ENCODE measurements around the gene COL4A3.

COL4A3 gene

GRCh38 chr2:227285741-227286236, 121.4 kb downstream of the COL4A3 start:
- DNase-seq (ENCODE audit: low read depth in 2 of 2, low spot score in 1 of 2) = no peak

GRCh38 chr2:227287771-227288170, 123.3 kb downstream of the COL4A3 start:
- no peak for DNase-seq (ENCODE audit: low read depth in 2 of 2, low spot score in 1 of 2)

DNA sequence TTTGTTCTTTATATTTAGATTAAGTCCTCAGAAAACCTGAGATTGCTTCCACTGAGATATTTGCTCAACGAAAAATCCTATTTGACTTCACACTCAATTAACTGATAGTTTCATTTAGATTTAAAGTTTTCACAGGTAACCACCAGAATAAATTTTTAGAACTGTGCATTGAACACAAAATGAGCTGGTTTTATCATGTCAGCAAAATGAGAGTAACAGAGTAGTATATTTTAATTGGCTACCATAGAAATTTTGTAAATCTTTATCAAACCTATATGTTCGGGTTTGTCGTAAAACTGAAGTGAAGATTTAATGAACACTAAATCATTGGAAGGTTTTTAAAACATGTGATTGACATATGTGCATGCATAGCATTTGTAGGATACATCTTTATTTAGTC, 127.9 kb downstream of the COL4A3 start:
- no peak for DNase-seq (ENCODE audit: low read depth in 2 of 2, low spot score in 1 of 2)

DNA sequence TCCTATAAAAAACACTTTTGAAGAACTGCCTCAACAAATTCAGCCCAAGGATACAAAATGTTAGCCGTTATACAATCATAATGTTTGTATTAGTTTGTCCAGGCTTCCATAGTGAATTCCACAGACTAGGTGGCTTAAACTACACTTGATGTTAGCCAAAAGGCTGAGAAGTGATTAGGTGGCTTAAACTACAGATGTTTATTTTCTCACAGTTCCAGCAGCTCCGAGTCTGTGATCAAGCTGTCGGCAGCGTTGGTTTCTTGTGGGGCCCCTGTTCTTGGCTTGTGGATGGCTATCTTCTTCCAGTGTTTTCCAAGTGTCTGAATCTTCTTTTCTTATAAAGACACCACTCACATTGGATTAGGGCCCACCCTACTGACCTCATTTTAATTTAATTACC, 129.1 kb downstream of the COL4A3 start:
- no peak for DNase-seq (ENCODE audit: low read depth in 2 of 2, low spot score in 1 of 2)

DNA sequence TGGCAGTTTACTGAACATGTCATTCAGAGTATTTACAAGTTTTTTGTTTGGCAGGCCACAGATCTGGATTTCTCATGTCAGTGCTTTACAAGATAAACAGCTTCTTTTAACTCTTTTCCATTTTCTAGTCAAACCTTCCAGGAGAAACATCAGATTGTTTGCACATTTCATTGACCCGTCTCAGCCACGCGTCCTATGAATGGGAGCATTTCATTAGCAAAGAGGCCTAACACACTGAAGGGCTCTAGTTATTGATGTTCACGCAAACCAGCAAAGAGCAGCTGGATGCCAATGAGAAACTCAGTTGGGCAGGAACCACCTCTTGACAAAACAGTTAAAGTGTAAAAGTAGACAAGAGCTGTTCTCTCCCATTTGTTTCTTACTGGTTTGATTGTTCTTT, 131.4 kb downstream of the COL4A3 start:
- no peak for DNase-seq (ENCODE audit: low read depth in 2 of 2, low spot score in 1 of 2)

- no peak for DNase-seq (ENCODE audit: low read depth in 2 of 2, low spot score in 1 of 2)
These were observed 132.4 kb downstream of the COL4A3 start for GRCh38 chr2:227296671-227297405.

DNA sequence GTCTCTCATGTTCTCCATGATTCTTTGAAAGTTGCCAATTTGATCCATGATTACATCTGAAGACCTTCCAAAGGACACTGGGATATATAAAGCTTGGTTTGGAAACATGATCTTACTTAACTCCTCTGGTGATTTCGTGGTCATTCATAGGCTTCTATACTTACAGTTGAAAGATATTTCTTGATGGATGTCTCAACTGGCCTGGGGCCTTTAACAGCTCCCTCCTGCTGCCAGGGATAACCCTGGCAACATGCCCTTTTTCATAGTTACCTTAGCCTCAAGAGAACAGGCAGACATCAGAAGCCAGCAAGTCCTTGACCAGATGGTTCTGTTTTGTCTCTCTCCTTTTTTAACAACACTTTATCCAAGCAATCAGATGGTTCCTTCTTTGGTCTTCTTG, 137.1 kb downstream of the COL4A3 start:
- DNase-seq (ENCODE audit: low read depth in 2 of 2, low spot score in 1 of 2) = no peak

- DNase-seq (ENCODE audit: low read depth in 2 of 2, low spot score in 1 of 2) = no peak
These were observed 144.4 kb downstream of the COL4A3 start for GRCh38 chr2:227308784-227309183.

DNA sequence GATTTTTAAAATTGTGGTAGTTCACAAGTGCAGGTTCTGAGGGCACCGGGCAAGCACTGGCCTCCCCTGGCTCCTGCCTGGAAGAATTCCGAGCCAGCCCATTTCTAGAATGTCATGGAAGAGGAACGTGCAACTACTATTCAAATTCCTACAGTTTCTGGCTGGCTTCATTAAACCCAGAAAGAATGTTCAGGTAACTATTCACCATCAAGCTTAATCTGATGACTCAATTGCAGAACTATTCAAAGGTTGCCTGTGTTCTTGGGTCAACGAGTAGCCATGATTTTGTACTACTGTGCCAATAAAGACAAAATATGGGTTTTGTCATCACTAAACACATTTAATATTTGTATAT, 146.3 kb downstream of the COL4A3 start:
- no peak for DNase-seq (ENCODE audit: low read depth in 2 of 2, low spot score in 1 of 2)

DNA sequence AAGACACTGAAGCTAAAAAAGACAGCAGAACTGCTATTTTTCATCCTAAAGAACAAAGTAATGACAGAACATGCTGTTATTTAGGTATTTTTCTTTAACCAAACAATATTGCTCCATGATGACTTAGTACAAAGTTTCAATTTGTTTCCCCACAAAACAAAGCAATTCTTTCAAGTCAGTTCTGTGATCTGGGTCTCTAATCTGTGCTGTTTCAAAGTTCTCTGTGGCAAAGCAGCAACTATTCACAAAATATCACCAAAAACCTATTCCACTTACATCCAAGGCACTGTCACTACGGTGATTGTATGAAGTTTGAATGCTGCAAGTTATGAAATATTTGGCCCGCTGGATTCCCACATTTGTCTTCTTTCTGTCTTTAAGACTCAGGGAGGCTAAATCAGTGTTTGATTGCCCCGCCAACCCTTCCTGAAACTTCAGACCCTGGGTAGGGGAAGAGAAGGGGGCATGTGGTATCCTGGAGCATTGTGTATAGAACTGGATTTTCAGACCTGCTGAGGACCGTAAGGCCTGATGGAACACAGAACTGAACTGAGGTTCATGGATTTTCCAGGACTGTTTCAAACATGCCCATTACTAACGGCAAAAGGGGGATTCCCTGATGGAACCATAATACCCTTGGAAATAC, 147.6 kb downstream of the COL4A3 start:
- no peak for DNase-seq (ENCODE audit: low read depth in 2 of 2, low spot score in 1 of 2)

GRCh38 chr2:227312579-227312978, 148.2 kb downstream of the COL4A3 start:
- no peak for DNase-seq (ENCODE audit: low read depth in 2 of 2, low spot score in 1 of 2)

DNA sequence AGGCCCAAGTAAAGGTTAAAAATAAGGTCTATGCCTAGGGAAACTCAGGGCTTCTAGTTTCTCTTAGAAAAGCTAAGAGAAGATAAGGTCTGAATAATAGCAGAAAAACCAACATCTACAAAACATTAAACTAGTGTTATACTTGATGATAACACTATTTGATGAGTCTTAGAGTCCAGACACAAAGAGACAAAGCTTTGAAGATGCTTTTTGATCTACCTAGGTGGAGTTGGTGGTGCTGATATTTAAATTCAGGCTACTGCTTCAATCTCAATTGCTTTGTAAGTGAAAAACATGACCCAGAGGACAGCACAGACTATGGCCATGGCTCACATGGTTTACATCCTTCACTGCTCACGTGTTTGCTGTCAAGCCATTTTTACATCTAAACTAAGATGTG, 148.9 kb downstream of the COL4A3 start:
- DNase-seq (ENCODE audit: low read depth in 2 of 2, low spot score in 1 of 2) = no peak

DNA sequence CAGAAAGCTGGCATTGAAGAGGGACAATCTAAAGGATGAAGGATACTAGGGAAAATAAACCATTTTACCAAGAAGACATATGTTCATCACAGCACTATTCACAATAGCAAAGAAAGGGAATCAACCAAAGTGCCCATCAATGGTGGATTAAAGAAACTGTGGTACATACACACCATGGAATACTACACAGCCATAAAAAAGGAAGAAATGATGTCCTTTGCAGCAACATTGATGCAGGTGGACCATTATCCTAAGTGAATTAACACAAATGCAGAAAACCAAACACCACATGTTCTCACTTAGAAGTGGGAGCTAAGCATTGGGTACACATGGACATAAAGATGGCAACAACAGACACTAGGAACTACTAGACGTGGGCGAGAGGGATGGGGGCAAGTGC, 153.4 kb downstream of the COL4A3 start:
- DNase-seq (ENCODE audit: low read depth in 2 of 2, low spot score in 1 of 2) = no peak

- no peak for DNase-seq (ENCODE audit: low read depth in 2 of 2, low spot score in 1 of 2)
These were observed 156.1 kb downstream of the COL4A3 start for GRCh38 chr2:227320305-227321094.

GRCh38 chr2:227322530-227323205, 158.2 kb downstream of the COL4A3 start:
- DNase-seq (ENCODE audit: low read depth in 2 of 2, low spot score in 1 of 2) = no peak

- no peak for DNase-seq (ENCODE audit: low read depth in 2 of 2, low spot score in 1 of 2)
These were observed 159.4 kb downstream of the COL4A3 start for GRCh38 chr2:227323818-227324217.

DNA sequence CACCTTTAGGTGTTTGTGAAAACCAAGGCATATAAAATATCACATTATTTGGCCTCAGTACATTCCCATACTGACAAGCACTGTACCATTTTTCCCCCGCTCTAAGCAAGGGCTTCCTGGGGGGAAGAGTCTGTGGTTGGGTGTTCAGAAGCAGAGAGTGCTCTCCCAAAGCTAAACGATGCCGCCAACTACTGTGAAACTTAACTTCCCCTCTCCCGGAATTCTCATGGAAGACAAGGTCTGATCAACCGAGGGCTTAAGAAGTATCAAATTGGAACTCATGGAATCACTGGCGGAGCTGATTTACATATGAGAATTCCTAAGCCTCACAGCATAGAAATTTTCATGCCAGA, 160.2 kb downstream of the COL4A3 start:
- no peak for DNase-seq (ENCODE audit: low read depth in 2 of 2, low spot score in 1 of 2)

GRCh38 chr2:227324995-227325838, 160.8 kb downstream of the COL4A3 start, which contains the start of gene MFF:
MFF (plus strand) TSS chr2:227325251; CDS start chr2:227330666, 5,415 bp downstream.
- DNase-seq (ENCODE audit: low read depth in 2 of 2, low spot score in 1 of 2) = peak; percentile 84 to 86

- DNase-seq (ENCODE audit: low read depth in 2 of 2, low spot score in 1 of 2) = no peak
These were observed 161.4 kb downstream of the COL4A3 start for GRCh38 chr2:227325839-227326195.

DNA sequence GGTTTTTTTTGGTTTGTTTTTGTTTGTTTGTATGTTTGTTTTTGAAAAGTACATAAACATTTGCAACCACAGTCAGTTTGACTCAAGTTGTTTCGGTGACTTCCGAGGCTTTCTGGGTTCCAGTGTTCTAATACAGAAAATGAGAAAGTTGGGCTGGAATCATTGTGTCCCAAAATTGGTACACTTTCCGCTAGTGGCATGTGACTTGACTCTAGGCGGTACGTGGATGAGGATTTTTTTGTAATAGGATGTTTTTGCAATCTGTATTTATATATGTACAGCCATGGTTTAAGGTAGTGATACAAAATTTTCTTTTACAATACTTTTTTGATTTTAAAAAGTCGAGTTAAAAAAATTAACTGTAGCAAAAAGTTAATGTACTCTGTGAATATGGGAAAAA, 162.4 kb downstream of the COL4A3 start:
- no peak for DNase-seq (ENCODE audit: low read depth in 2 of 2, low spot score in 1 of 2)

DNA sequence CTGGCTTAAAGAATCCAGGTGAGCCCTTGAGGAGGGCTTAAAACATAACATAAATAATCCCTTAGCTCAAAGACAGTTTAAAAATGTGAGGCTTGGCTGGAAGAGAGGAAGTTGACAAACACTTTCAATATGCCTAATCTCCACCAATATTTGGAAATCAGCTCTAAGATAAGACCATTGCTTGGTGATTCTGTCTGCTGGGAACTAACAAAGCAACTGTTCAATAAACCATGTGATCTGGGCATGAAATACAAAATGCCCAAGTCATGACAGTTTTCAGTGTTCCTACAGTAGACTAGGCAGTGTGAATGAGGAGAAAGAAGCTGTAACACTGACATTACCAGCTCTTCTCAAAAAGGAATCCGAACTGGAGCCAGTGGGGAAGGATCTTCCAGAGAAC, 171.3 kb downstream of the COL4A3 start:
- no peak for DNase-seq (ENCODE audit: low read depth in 2 of 2, low spot score in 1 of 2)

Measured in stimulated activated CD8-positive, alpha-beta memory T cell treated with anti-CD3 and anti-CD28 coated beads, Interleukin-4, amount 100 ng/mL, for 1 hour (primary cell).